HG03108 (cell line): Measurements from ENCODE around the gene ZFP1.
"Not testable (repeated sequence)": the region's sequence is repeated elsewhere in the genome, so short reads cannot be mapped to it uniquely, and the experiment has no call there.

Source experiments
- ATAC-seq: cut with Tn5 transposase; IDR thresholded peaks from one replicate; pipeline ENCODE4 v1.9.1; 2021; ENCODE audit warnings: moderate library complexity; ENCODE audit not compliant: unreplicated experiment

The ZFP1 gene

GRCh38 chr16:75203096-75203495 is 54.8 kb downstream of the ZFP1 start:
- no peak for ATAC-seq

- ATAC-seq, result no peak
Measured at GRCh38 chr16:75203667-75204409, 55.5 kb downstream of the ZFP1 start.

GRCh38 chr16:75204410-75204758 is 56.1 kb downstream of the ZFP1 start:
- no peak for ATAC-seq

GRCh38 chr16:75204905-75205304 is 56.6 kb downstream of the ZFP1 start:
- not testable (repeated sequence) for ATAC-seq

DNA sequence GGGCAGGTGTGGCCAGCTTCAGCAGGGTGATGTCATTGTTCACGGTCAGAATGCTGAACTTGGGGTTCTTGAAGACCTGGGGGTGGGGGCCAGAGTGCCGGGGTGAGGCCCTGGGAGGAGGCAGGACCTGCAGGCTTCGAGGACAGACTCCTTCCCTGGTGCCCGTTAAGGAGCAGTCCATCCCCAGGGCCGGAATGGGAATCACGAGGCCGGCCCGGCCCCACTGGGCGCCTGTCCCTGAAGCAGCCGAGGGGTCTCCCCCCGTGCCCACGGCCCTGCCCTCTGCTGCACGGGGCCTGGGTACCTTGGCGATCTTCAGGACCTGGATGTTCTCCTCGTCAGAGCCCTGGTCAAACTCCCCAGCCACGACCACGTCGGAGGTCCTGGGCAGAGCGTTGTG is 57.1 kb downstream of the ZFP1 start:
- not testable (repeated sequence) for ATAC-seq

DNA sequence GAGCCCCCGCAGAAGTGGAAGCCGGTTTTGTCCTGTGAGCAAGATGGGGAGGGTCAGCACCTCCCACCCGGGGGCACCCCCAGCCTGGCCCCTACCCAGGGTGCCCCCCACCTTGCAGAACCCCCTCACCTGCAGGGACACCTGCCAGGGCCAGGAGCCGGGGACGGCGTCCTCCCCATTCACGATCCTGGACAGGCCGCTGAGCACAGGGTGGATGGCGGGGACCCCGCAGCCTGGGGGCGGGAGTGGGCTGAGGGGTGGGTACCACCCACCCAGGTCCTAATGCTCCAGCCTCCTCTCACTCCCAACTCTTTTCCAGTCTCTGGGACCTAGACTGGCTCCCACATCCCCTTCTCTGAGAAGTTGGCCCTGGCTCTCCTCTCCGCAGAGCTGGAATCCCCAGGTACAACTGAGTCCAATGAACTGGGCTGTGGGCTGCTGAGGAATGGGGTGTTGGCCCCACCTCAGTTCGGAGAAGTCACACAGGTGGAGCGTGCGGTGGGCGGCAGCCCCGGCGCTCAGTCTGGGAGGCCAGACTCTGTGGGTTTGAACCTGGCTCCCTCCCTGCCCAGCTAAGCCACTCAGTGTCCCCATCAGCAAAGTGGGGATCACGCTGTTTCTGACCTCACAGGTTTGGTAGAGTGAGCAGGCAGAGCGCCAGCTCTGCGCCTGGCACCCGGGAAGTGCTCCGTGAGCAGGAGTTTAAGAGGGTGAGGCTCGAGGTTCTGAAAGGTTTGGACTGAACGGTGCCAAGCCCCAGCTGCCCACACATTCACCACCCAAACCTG is 57.8 kb downstream of the ZFP1 start:
- ATAC-seq, result not testable (repeated sequence)

- no peak for ATAC-seq
Measured at GRCh38 chr16:75206749-75207451, 58.6 kb downstream of the ZFP1 start, which contains the start of gene CTRB2. Gene CTRB2, minus strand, starts transcription at chr16:75207161. Its CDS starts 20 bp downstream, at chr16:75207141.

GRCh38 chr16:75207831-75208230 is 59.5 kb downstream of the ZFP1 start:
- ATAC-seq, result no peak

GRCh38 chr16:75208242-75208825 is 60.0 kb downstream of the ZFP1 start:
- ATAC-seq, result no peak

GRCh38 chr16:75208861-75209505 is 60.7 kb downstream of the ZFP1 start:
- no peak for ATAC-seq

- not testable (repeated sequence) for ATAC-seq
Measured at GRCh38 chr16:75209514-75209913, 61.2 kb downstream of the ZFP1 start.

DNA sequence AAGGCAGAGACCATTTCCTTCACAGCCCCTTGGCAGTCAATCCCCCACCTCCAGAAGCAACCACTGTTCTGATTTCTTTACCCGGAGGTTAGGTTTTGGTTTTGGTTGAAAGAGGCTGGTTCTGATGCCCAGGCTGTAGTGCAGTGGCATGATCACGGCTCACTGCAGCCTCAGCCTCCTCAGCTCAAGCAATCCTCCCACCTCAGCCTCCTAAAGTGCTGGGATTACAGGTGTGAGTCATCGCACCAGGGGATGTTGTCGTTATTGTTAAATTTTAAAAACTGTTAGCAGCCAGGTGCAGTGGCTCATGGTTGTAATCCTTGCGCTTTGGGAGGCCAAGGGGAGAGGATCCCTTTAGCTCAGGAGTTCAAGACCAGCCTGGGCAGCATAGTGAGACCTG is 61.6 kb downstream of the ZFP1 start:
- ATAC-seq, result no peak

GRCh38 chr16:75211286-75211685 is 63.0 kb downstream of the ZFP1 start:
- not testable (repeated sequence) for ATAC-seq

DNA sequence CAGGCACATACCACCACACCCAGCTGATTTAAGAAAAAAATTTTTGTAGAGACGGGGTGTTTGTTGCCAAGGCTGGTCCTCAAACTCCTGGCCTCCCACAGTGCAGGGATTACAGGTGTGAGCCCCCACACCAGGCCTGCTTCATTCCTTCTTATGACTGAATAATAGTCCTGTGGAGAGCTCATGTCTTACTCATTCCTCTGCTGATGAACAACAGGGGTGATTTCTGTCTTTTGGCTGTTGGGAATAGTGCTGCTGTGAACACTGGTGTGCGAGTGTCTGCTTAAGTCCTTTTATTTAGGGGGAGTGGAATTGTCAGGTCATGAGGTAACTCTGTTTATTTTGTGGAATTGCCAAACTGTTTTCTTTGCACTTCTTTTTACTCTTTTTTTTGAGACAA is 67.8 kb downstream of the ZFP1 start:
- ATAC-seq, result no peak

- no peak for ATAC-seq
Measured at GRCh38 chr16:75216576-75216975, 68.3 kb downstream of the ZFP1 start.

GRCh38 chr16:75217389-75217851 is 69.1 kb downstream of the ZFP1 start:
- no peak for ATAC-seq

- ATAC-seq, result no peak
Measured at GRCh38 chr16:75218256-75219076, 70.1 kb downstream of the ZFP1 start, which contains the start of gene CTRB1. Gene CTRB1, plus strand, starts transcription at chr16:75218988. Its CDS starts 20 bp downstream, at chr16:75219008.

GRCh38 chr16:75219088-75219487 is 70.8 kb downstream of the ZFP1 start:
- ATAC-seq, result no peak

DNA sequence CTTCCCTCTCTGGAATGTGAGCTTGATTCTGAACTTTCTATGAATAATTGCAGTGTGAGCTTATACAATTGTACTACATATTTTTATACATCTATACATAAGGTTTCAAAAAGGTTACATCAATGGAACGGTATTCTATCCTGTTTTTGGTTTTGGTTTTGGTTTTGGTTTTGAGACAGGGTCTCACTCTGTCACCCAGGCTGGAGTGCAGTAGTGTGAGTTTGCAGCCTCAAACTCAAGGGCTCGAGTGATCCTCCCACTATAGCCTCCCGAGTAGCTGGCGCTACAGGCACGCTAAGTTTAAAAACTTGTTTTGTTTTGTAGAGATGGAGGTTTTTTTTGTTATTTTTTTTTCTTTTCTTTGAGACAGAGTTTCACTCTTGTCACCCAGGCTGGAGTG is 71.5 kb downstream of the ZFP1 start:
- no peak for ATAC-seq
